HG03196 (cell line): ENCODE data around the gene CXADR.

Experiments used
- ATAC-seq: cut with Tn5 transposase; IDR thresholded peaks from one replicate; pipeline ENCODE4 v1.9.1; 2021; ENCODE audit not compliant: unreplicated experiment

CXADR gene

DNA sequence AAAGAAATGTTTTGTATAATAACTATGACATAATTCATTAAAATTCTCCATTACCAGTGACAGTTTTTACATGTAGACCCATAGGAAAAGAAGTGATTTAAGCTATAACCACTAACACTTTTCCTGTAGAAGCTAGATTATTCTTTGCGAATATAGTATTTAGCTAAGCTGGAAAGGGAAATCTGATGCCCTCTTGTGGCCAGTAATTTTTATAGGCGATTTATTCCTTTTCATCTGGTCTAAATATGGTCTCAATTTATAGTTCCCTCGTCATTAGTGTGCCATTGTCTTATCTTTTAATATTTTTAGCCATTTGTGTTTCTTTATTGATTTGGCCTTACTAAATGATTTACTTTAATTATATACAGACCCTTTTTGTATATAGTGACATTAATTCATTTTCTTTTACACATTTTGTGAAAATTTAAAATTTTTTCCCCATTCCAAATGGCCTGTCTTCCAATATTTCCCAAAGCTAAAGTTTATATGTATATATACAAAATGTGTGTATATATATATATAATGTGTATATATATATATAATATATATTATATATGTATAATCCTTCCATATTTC lies 73.1 kb downstream of the CXADR start:
- ATAC-seq, result no peak

GRCh38 chr21:17590430-17590829 lies 77.6 kb downstream of the CXADR start:
- ATAC-seq, result no peak

DNA sequence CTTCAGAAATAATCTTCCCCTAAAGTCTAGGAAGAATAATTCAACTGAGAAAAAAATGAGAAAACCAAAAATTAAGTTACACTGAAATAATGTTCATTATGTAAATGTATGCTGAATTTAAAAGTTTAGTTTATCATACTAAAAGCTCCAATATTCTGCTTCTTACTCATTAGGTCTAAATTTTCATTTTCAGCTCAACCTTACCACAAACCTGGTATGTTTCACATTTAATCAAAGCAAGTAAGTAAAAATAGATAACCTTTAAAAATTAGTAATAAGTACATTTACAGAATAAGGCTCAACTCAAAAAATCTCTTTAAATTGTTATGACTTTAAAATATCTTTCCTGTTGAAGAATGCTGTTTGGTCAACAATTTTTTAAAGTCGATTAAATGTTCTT lies 84.8 kb downstream of the CXADR start:
- ATAC-seq, result no peak

- ATAC-seq, result peak; percentile 68
Observed at GRCh38 chr21:17598437-17598836, 85.6 kb downstream of the CXADR start.

DNA sequence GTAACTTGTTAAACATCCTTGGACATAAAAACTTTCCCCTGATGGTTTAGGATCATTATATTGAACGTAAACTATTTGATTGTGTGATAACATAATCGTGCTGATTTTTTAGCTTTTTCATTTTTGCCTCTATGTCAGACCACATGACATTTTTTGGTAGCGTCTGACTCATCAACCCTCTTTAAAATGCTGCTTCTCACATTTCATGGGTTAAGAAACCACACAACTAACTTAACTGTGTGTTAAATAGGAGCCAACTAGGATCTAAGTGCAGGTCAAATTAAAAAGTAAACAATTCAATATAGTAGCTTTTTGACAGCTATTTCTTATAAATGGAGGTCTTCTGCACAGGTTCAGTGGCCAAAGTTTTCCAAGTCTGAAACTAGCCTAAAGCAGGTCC lies 90.0 kb downstream of the CXADR start:
- no peak for ATAC-seq

- ATAC-seq, result no peak
Observed at GRCh38 chr21:17607684-17608083, 94.8 kb downstream of the CXADR start.

DNA sequence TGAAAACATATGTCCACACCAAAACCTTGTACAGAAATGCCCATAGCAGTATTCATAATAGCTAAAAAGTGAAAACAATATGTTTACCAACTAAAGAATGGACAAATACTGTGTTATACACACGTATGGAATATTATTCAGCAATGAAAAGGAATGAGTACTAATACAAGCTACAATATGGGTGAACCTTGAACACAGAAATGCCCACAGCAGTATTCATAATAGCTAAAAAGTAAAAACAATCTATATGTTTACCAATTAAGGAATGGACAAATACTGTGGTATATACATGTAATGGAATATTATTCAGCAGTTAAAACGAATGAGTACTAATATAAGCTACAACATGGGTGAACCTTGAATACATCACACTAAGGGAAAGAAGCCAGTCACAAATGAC lies 96.8 kb downstream of the CXADR start:
- no peak for ATAC-seq

DNA sequence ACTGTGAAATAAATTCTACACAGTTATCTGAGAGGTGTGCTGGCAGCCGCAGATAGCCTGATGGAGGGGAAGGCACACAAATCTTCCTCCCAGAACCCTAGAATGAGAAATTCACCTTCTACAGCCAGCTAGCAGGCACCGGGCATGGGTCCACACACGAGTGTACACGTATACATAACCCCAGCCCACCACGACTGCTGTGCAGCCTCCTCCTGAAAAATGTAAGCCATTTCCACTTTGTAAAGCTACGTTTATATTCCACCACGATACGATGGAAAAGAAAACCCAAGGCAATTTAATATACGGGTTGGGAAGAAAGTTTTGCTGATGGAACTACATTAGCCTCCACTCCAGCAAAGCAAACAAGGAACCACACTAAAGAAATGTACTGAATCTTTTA lies 98.1 kb downstream of the CXADR start:
- ATAC-seq, result no peak

DNA sequence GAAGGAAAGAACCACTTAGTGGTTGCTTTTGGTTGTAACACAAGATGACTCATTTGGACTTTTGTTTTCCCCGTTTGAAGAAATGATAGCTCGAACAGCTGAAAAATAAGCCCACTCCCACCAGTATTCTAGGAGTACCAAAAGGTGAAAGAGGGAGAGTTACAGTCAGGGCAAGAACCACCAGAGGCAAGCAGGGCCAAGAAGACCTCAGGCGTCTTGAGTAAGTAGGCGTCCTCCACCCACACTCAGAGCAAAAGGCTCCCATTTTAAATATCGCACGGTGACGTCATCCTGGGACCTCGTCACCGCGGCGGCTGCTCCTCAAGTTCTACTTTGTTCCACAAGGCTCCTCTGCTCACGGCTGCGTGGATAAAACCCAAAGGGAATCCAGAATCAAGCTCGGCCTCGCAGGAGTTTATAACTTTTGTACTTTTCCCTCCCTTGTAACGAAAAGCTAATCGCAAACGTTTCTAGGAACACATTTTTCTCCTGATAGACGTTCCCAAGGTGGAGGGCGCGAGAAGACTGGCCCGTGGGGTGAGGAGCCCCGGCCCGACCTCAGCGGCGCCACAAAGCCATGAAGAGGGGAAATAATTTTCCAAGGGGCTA lies 98.7 kb downstream of the CXADR start:
- ATAC-seq, result peak; percentile 66

GRCh38 chr21:17612023-17612564 lies 99.3 kb downstream of the CXADR start:
- peak; percentile 2 for ATAC-seq

GRCh38 chr21:17612565-17613241 lies 99.9 kb downstream of the CXADR start, which contains the start of gene BTG3:
BTG3 (minus strand) TSS chr21:17612901; CDS start chr21:17609144, 3,757 bp downstream.
- peak; percentile 86 for ATAC-seq

DNA sequence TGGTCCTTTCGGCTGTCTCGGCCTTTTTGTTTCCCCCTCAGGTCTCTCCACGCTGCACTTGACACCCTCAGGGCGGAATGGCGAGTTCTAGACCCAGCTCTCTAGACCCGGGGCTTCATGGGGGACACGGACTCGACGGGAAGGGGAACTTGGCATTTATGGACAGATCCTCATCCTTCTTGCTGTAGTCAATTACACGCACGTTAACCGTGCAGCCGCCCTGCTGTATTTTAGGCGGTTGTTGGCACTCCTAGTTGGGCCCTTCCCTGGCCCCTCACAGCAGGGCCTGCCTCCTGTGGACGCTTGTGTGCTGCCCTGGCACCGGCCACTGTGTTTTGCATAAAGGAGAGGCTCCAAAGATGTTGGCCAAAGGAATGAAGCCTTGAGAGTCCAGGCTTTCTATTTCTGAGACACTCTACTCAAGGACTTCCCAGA lies 100.4 kb downstream of the CXADR start:
- ATAC-seq, result no peak

DNA sequence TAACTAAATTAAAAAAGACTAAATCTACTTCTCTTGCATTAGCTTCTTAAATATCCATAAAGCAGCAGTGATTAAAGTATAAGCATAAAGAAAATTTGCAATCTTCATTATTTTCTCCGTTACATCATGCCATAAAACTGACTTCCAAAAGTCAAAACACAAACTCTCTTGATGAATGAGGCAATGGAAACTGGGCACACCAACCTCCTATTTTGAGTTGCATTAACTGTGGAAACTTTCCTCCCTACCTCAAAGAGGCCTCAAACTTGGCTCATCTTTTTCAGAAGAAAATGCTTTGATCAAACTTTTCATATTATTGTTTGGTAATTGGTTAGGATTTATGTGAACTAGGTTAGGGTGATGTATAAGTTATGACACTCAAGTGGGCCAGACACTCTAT lies 104.0 kb downstream of the CXADR start:
- ATAC-seq, result no peak

DNA sequence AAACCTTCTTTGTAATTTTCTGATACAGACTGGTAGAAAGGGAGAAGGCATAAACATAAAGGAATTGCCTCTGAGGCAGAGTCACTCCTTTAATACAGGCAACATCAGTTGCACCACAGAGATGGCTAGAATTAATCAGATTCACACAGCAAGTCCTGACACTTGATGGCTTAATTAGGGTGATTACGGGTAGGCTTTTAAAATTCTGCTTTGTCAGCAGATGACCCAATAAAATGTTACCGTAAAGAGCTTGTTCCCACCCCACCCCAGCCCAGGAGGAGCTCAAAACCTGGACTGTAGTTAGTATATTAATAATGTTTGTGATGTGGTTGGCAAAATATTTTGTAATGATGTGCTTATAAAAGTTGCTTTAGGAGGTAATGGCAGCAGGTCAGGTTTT lies 109.2 kb downstream of the CXADR start:
- no peak for ATAC-seq

GRCh38 chr21:17631195-17631594 lies 118.4 kb downstream of the CXADR start:
- ATAC-seq, result no peak

GRCh38 chr21:17636711-17637110 lies 123.9 kb downstream of the CXADR start:
- no peak for ATAC-seq

DNA sequence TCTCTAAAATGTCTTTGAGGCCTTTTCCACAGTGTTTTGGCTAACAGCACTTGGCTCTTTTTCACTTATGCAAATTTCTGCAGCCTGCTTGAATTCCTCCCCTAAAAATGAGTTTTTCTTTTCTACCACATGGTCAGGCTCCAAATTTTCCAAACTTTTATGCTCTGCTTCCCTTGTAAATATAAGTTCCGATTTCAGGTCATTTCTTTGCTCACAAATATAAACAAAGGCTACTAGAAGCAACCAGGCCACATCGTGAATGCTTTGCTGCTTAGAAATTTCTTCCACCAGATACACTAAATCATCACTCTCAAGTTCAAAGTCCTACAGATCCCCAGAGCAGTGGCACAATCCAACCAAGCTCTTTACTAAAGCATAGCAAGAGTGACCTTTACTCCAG lies 128.0 kb downstream of the CXADR start:
- no peak for ATAC-seq
